HepG2 (cell line): ENCODE data around the gene ITSN2. TPM values are rescaled to one million over a fixed set of nuclear protein-coding genes. Genes with fewer than 3 reads are reported as not detected.

Source experiments
- ARID5B ChIP-seq: IDR thresholded peaks from 2 replicates; pipeline ENCODE4 v1.4.0; 2020; ENCODE audit warnings: mild to moderate bottlenecking, missing genetic modification reagents
- BHLHE40 ChIP-seq: IDR thresholded peaks from 2 replicates; pipeline ENCODE4 v1.6.1; 2011; ENCODE audit warnings: low read length, improper control_type of control experiment
- DPF2 ChIP-seq: sonication (generic); formaldehyde crosslinking; IDR thresholded peaks from 2 replicates; pipeline ENCODE4 v1.4.0; 2020; ENCODE audit warnings: mild to moderate bottlenecking, low read depth, missing genetic modification reagents, borderline replicate concordance
- FOXM1 ChIP-seq: sonication (generic); formaldehyde crosslinking; IDR thresholded peaks from 2 replicates; pipeline ENCODE4 v1.5.0; 2020; ENCODE audit warnings: missing genetic modification reagents
- MTA3 ChIP-seq: sonication (generic); formaldehyde crosslinking; IDR thresholded peaks from 2 replicates; pipeline ENCODE4 v1.4.0; 2020; ENCODE audit warnings: missing genetic modification reagents
- NFE2L2 ChIP-seq: fragments of 150-350 bp; IDR thresholded peaks from 2 replicates; pipeline ENCODE4 v1.6.1; 2014; ENCODE audit warnings: low read length
- PCBP2 ChIP-seq: fragments of 200-400 bp; formaldehyde crosslinking; optimal IDR thresholded peaks from 2 replicates; pipeline ENCODE3; 2018; ENCODE audit warnings: low read length, low read depth; ENCODE audit not compliant: poor library complexity, severe bottlenecking
- SNAPC2 ChIP-seq: sonication (generic); formaldehyde crosslinking; IDR thresholded peaks from 2 replicates; pipeline ENCODE4 v1.8.1; 2022; ENCODE audit warnings: mild to moderate bottlenecking, missing genetic modification reagents
- ZBTB42 ChIP-seq: sonication (generic); formaldehyde crosslinking; IDR thresholded peaks from 2 replicates; pipeline ENCODE4 v1.5.0; 2020; ENCODE audit warnings: mild to moderate bottlenecking, missing genetic modification reagents
- ZHX2 ChIP-seq, 2 experiments: sonication (generic) in 1 of 2; formaldehyde crosslinking in 1 of 2; IDR thresholded peaks; 2 replicates each; pipeline versions ENCODE4 v1.6.1 to v1.9.0; 2014 to 2022; ENCODE audit warnings: antibody characterized with exemption in 1 of 2, borderline replicate concordance in 1 of 2, inconsistent platforms in 1 of 2, low read depth in 1 of 2, missing genetic modification reagents in 1 of 2
- ZNF224 ChIP-seq: sonication (generic); formaldehyde crosslinking; IDR thresholded peaks from 2 replicates; pipeline ENCODE4 v1.5.0; 2020; ENCODE audit warnings: mild to moderate bottlenecking, missing genetic modification reagents
- ZNF234 ChIP-seq: sonication (generic); formaldehyde crosslinking; conservative IDR thresholded peaks from 2 replicates; pipeline ENCODE4 v1.5.1; 2020; ENCODE audit warnings: mild to moderate bottlenecking, missing genetic modification reagents
- ZNF264 ChIP-seq: sonication (generic); formaldehyde crosslinking; IDR thresholded peaks from 2 replicates; pipeline ENCODE4 v1.4.0; 2020; ENCODE audit warnings: missing genetic modification reagents
- ZNF30 ChIP-seq: sonication (generic); formaldehyde crosslinking; IDR thresholded peaks from 2 replicates; pipeline ENCODE4 v1.5.0; 2020; ENCODE audit warnings: mild to moderate bottlenecking, missing genetic modification reagents
- ZNF660 ChIP-seq: sonication (generic); formaldehyde crosslinking; IDR thresholded peaks from 2 replicates; pipeline ENCODE4 v1.5.1; 2020; ENCODE audit warnings: mild to moderate bottlenecking, low read depth, missing genetic modification reagents, borderline replicate concordance
- ZNF670 ChIP-seq: sonication (generic); formaldehyde crosslinking; IDR thresholded peaks from 2 replicates; pipeline ENCODE4 v1.8.0; 2022; ENCODE audit warnings: mild to moderate bottlenecking, missing genetic modification reagents, borderline replicate concordance
- ZNF761 ChIP-seq: sonication (generic); formaldehyde crosslinking; conservative IDR thresholded peaks from 2 replicates; pipeline ENCODE4 v1.4.0; 2020; ENCODE audit warnings: mild to moderate bottlenecking, missing genetic modification reagents
- ZNF790 ChIP-seq: sonication (generic); formaldehyde crosslinking; IDR thresholded peaks from 2 replicates; pipeline ENCODE4 v1.8.0; 2022; ENCODE audit warnings: missing genetic modification reagents, mild to moderate bottlenecking, borderline replicate concordance
- ZNF883 ChIP-seq: sonication (generic); formaldehyde crosslinking; IDR thresholded peaks from 2 replicates; pipeline ENCODE4 v1.5.1; 2020; ENCODE audit warnings: mild to moderate bottlenecking, missing genetic modification reagents; ENCODE audit errors: not compliant biosample characterization
- polyA plus RNA-seq, 8 experiments: library from polyadenylated mRNA; depleted of rRNA in 3 of 8; stranded (reverse) in 7 of 8; unstranded in 1 of 8; fragments of >200 nt; fragmentation: Illumina TruSeq in 4 of 8; extraction: Trizol in 4 of 8; gene quantifications; 2 replicates each; pipeline versions ENCODE4 v1.2.1 to v1.2.3, GENCODE V29; 2011 to 2016; ENCODE audit warnings: low read depth in 4 of 8, missing spikeins in 1 of 8, mixed read lengths in 1 of 8; ENCODE audit not compliant: insufficient read depth in 1 of 8
- total RNA-seq, 5 experiments: library from RNA; depleted of rRNA; stranded (reverse); fragments of >200 nt; fragmentation: Illumina TruSeq; extraction: Trizol; gene quantifications; 2 replicates each; pipeline ENCODE4 v1.2.3, GENCODE V29; 2016; ENCODE audit warnings: low read depth in 1 of 5

Gene ITSN2
- total and polyA plus RNA-seq, 2 of the 13 experiments (the other 11 are each of a cell fraction or from before 2014, with no cell fraction given) = 26.0 to 26.6 TPM

DNA sequence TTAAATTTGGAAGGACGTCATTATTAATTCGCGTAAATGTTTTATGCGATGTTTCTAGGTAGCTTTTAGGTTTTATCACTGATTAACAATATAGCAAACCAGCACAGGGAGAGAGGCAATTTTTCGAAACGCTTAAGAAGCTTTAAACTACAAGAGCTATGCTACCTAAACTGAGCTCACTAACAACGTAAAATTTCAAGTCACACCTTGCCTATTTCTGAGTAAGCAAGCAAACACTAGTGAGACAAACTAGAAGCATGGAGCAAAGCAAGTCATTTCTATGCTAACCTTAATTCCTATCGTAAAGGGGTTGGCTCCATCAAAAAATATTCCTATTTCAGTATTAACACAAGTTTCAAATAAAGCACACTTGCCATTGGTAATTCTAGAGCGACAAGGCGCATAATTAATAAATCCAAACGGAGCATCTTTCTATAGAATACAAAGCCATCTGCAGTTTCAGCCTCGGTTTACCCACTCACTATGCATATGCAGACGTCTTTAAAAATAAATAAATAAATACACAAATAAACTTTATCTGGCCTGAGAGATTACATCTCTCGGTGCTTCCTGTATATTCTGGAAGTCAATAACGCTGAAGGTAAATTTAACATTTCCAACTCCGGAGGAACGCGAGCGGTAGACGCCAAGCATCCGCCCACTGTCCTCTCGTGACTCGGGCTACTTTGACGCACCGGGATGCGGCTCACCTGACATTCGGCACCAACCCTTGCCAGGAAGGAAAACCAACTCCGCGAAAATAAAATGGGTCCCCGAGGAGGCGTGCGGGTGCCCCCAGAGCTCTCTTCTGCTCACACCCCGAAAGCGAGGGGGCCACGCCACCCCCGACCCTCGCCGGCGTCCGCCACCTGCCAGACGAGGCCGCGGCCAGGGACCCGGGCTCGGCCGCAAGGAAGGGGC is 947 bp downstream of the ITSN2 start (continued):
- TF ChIP-seq ZHX2 (IDR thresholded peaks at IDR 0.05; ENCODE audit: low read depth) (no peak), ZHX2 (CRISPR knock-in tag; IDR thresholded peaks at IDR 0.05; ENCODE audit: borderline replicate concordance) (peak; percentile 8; the same call in 1 of the 2 replicates), PCBP2 (no peak), ZNF761 (no peak), ZNF264 (CRISPR knock-in tag) (0 out of 2 replicates have a peak, but pooled peaks have one; percentile 35), DPF2 (CRISPR knock-in tag) (no peak), ZNF224 (CRISPR knock-in tag) (0 out of 2 replicates have a peak, but pooled peaks have one; percentile 37), NFE2L2 (no peak), SNAPC2 (0 out of 2 replicates have a peak, but pooled peaks have one; percentile 1), ZBTB42 (CRISPR knock-in tag) (peak; percentile 15; the same call in 1 of the 2 replicates), MTA3 (CRISPR knock-in tag) (no peak), ARID5B (no peak), ZNF883 (CRISPR knock-in tag) (peak; percentile 5), ZNF790 (CRISPR knock-in tag) (no peak), ZNF660 (no peak), ZNF670 (CRISPR knock-in tag) (no peak), ZNF30 (no peak), BHLHE40 (peak; percentile 66; the same call in 1 of the 2 replicates), ZNF234 (CRISPR knock-in tag) (no peak), FOXM1 (no peak)
